ENCODE data around the gene MVD. TPM values are rescaled to one million over a fixed set of nuclear protein-coding genes. Genes with fewer than 3 reads are reported as not detected.

Gene MVD
- total RNA-seq, 1 donor from 2014 or later: 64.0 TPM

DNA sequence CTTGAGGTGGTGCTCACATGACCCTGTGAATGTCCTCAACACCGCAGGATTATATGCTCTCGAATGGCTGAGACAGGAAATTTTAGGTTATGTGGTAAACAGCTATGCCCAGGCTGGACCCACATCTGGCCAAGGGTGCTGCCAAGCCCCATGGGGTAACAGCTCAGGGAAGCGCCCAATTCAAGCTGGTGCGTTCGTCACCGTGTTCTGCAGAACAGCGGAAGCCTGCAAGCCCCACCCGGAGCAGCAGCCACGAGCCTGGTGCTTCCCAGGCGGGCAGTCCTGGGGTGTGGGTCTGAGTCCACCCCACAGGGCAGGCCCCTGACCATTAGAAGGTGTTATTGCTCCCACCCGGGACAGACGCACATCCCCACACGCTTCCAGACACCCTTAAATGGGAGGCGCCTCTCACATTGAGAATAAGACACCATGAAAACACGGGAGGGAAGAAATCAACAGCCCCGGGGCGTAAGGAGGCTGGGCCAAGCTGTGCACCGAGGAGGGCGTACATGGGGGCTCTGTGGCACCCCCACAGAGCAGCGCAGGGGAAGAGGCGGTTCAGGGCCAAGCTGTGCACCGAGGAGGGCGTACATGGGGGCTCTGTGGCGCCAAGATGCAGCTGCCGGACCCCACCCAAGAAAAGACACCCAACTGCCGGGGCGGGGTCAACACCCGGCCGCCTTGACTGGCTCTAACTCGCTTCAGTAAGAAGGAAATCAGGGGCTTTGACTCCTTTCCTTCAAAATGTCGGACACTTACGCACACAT lies 9.1 kb downstream of the MVD start:
- DNase-seq (ENCODE audit: low spot score in 2 of 2, unreplicated experiment in 2 of 2): no peak
- no peaks in the 10 kb centered on the region for H3K27me3 Mint-ChIP-seq (ENCODE audit: low read depth)
- no peak overlapping the region for H3K4me3 Mint-ChIP-seq
- no peaks in the 10 kb centered on the region for H3K9me3 Mint-ChIP-seq
- H3K27ac Mint-ChIP-seq: no peak overlapping the region
- H3K4me1 Mint-ChIP-seq: peaks cover 10% of the 10 kb centered on the region
- TF ChIP-seq, protein P1, sequence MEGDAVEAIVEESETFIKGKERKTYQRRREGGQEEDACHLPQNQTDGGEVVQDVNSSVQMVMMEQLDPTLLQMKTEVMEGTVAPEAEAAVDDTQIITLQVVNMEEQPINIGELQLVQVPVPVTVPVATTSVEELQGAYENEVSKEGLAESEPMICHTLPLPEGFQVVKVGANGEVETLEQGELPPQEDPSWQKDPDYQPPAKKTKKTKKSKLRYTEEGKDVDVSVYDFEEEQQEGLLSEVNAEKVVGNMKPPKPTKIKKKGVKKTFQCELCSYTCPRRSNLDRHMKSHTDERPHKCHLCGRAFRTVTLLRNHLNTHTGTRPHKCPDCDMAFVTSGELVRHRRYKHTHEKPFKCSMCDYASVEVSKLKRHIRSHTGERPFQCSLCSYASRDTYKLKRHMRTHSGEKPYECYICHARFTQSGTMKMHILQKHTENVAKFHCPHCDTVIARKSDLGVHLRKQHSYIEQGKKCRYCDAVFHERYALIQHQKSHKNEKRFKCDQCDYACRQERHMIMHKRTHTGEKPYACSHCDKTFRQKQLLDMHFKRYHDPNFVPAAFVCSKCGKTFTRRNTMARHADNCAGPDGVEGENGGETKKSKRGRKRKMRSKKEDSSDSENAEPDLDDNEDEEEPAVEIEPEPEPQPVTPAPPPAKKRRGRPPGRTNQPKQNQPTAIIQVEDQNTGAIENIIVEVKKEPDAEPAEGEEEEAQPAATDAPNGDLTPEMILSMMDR (IDR thresholded peaks at IDR 0.05; ENCODE audit: unreplicated experiment): no peak
- H3K36me3 Mint-ChIP-seq: peaks cover 7% of the 10 kb centered on the region

DNA sequence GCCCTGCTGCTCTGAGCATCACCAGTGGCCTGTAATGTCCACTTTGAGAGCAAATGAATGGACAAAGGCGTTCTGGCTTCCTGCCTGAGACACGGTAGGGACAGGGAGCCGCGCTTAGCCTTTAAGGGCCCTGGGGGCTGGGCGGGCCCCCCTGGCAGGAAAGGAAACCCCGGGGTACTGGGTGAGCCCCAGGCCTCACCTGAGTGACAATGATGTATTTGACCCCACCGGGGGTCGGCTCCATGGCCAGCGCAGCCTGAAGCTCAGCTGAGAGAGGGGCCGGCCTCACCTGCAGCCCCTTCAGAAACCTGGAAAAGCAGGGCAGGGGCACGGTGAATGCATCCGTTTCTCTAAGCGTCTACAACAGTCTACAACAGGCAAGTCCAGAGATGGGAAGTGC lies 9.8 kb downstream of the MVD start:
- peaks cover 7% of the 10 kb centered on the region for H3K36me3 Mint-ChIP-seq

DNA sequence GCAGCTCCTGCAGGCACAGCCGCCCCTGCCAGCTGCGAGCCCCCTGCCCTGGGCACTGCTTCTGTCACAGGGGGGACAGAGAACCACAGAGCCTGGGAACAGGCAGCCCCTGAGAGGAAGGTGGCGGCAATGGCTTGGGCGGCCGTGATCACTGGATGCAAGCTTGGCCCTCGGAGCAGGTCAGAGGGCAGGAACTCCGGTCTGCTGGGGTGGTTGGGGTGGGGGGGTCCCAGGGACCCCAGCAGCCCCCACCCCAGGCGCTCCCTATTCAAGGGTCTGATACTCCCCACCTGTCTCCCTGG lies 10.2 kb downstream of the MVD start:
- H3K9me3 Mint-ChIP-seq: no peaks in the 10 kb centered on the region
- H3K4me3 Mint-ChIP-seq: no peak overlapping the region
- H3K4me1 Mint-ChIP-seq: peaks cover 10% of the 10 kb centered on the region
- H3K36me3 Mint-ChIP-seq: peaks cover 7% of the 10 kb centered on the region
- no peak overlapping the region for H3K27ac Mint-ChIP-seq
- no peaks in the 10 kb centered on the region for H3K27me3 Mint-ChIP-seq (ENCODE audit: low read depth)
- TF ChIP-seq, protein P1 (IDR thresholded peaks at IDR 0.05; ENCODE audit: unreplicated experiment): no peak
- DNase-seq (ENCODE audit: low spot score in 2 of 2, unreplicated experiment in 2 of 2): no peak

More for the DNA sequence above, 9.8 kb downstream of the MVD start:
- no peaks in the 10 kb centered on the region for H3K27me3 Mint-ChIP-seq (ENCODE audit: low read depth)
- no peak overlapping the region for H3K4me3 Mint-ChIP-seq
- peaks cover 10% of the 10 kb centered on the region for H3K4me1 Mint-ChIP-seq
- no peak for DNase-seq (ENCODE audit: low spot score in 2 of 2, unreplicated experiment in 2 of 2)
- no peaks in the 10 kb centered on the region for H3K9me3 Mint-ChIP-seq
- TF ChIP-seq, protein P1 (IDR thresholded peaks at IDR 0.05; ENCODE audit: unreplicated experiment): no peak
- no peak overlapping the region for H3K27ac Mint-ChIP-seq

DNA sequence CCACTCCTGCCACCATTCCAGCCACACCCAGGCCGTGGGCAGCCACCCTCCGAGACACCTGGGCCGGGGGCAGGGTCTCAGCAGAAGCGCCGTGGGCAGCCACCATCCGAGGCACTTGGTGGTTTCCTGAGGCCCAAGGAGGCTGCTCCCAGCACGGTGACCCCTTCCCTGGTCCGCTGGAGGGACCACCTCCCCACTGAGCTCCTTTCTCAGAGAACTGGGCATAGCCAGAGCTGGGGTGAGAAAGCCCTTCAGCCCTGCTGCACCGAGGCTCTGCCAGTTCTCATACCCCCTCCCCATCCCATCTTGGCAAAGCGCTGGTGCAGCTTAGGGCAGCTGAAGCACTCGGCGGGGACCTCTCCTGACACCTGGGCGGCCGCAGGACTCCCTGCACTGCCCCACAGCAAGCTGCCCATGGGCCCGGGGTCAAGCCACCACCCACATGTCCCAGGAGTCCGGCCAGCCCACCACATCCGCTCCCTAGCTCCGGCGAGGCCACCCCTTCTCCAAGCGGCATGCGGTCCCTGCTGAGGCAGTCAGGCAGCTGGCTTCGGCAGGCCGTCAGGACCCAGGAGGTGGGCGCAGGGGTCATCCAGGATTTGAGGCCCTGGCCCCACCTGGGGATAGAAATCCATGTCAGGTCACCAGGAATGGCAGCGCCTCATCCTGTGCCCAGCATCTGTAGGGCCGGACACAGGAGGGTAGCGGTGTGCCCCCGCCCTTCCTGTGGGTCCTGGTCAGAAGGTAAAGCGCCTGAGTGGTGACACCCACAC lies 10.7 kb downstream of the MVD start:
- H3K27me3 Mint-ChIP-seq (ENCODE audit: low read depth): no peaks in the 10 kb centered on the region
- H3K4me1 Mint-ChIP-seq: peaks cover 10% of the 10 kb centered on the region
- no peak for DNase-seq (ENCODE audit: low spot score in 2 of 2, unreplicated experiment in 2 of 2)
- TF ChIP-seq, protein P1 (IDR thresholded peaks at IDR 0.05; ENCODE audit: unreplicated experiment): no peak
- no peak overlapping the region for H3K27ac Mint-ChIP-seq
- peaks cover 7% of the 10 kb centered on the region for H3K36me3 Mint-ChIP-seq
- H3K4me3 Mint-ChIP-seq: peak overlapping the region; percentile 30
- H3K9me3 Mint-ChIP-seq: no peaks in the 10 kb centered on the region

DNA sequence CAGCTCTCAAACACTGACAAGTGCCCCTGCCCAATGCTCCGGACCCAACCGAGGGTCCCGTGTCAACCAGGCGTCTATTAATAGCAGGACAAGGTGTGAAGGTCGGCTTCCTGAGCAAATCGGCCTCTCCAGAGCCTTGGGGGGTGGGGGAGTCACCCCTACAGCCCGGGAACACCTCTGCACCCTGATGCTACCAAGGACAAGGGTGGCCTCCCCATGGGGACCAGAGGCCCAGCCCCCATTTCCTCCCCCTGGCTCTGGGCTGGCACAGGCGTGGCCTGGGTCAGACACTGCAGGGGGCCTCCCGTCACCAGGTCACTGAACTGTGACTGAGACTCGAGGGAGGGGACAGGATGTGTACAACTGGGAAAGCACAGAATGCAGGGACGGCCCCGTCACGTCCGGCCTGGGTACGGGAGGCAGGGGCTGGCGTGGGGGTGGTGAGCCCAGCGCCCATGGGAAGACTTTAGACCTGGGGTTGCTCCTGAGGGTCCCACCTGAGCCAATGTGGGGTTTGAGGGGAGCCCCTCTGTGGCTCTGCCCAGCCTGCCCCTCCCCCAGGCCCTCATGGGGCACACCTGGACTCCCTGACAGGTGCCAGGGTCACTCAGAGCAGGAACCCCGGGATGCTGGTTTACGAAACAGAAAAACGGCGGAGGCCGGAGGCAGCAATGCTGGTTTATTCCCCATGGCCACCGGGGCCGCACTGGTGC lies 11.5 kb downstream of the MVD start:
- Mint-ChIP-seq H3K4me1 (peaks cover 10% of the 10 kb centered on the region), H3K4me3 (peak overlapping the region; percentile 82), H3K27ac (no peak overlapping the region), H3K9me3 (no peaks in the 10 kb centered on the region), H3K27me3 (ENCODE audit: low read depth) (no peaks in the 10 kb centered on the region), H3K36me3 (peaks cover 5% of the 10 kb centered on the region)
- TF ChIP-seq, protein P1 (IDR thresholded peaks at IDR 0.05; ENCODE audit: unreplicated experiment): no peak
- no peak for DNase-seq (ENCODE audit: low spot score in 2 of 2, unreplicated experiment in 2 of 2)

Measured in mesothelial cell of epicardium (in vitro differentiated cells).